ENCODE results near the gene SLC9A2.

Gene SLC9A2

GRCh38 chr2:102678442-102678841 lies 59.1 kb downstream of the SLC9A2 start:
- no peak overlapping the region for H3K4me3 ChIP-seq (ENCODE audit: low read depth, low read length)
- no peak for DNase-seq (ENCODE audit: low read depth)
- no peak for TF ChIP-seq CTCF (IDR thresholded peaks at IDR 0.05; ENCODE audit: control insufficient read depth, extremely low read depth, insufficient read depth)

GRCh38 chr2:102686479-102687439 lies 67.4 kb downstream of the SLC9A2 start:
- H3K4me3 ChIP-seq (ENCODE audit: low read depth, low read length), result no peak overlapping the region
- no peak for TF ChIP-seq CTCF (IDR thresholded peaks at IDR 0.05; ENCODE audit: control insufficient read depth, extremely low read depth, insufficient read depth)
- no peak for DNase-seq (ENCODE audit: low read depth)

- H3K4me3 ChIP-seq (ENCODE audit: low read depth, low read length), result no peak overlapping the region
- TF ChIP-seq CTCF (IDR thresholded peaks at IDR 0.05; ENCODE audit: control insufficient read depth, extremely low read depth, insufficient read depth), result no peak
- no peak for DNase-seq (ENCODE audit: low read depth)
These were observed 70.7 kb downstream of the SLC9A2 start for GRCh38 chr2:102690012-102690411.

GRCh38 chr2:102696463-102696862 lies 77.1 kb downstream of the SLC9A2 start:
- no peak overlapping the region for H3K4me3 ChIP-seq (ENCODE audit: low read depth, low read length)
- no peak for DNase-seq (ENCODE audit: low read depth)
- TF ChIP-seq CTCF (IDR thresholded peaks at IDR 0.05; ENCODE audit: control insufficient read depth, extremely low read depth, insufficient read depth), result no peak

- H3K4me3 ChIP-seq (ENCODE audit: low read depth, low read length), result no peak overlapping the region
- DNase-seq (ENCODE audit: low read depth), result no peak
- no peak for TF ChIP-seq CTCF (IDR thresholded peaks at IDR 0.05; ENCODE audit: control insufficient read depth, extremely low read depth, insufficient read depth)
These were observed 79.2 kb downstream of the SLC9A2 start for GRCh38 chr2:102698369-102699111.

GRCh38 chr2:102703305-102703704 lies 84.0 kb downstream of the SLC9A2 start:
- no peak overlapping the region for H3K4me3 ChIP-seq (ENCODE audit: low read depth, low read length)
- no peak for TF ChIP-seq CTCF (IDR thresholded peaks at IDR 0.05; ENCODE audit: control insufficient read depth, extremely low read depth, insufficient read depth)
- no peak for DNase-seq (ENCODE audit: low read depth)

All from LNCaP clone FGC (cell line).